ENCODE measurements around the gene CRISP3.
"Not testable (repeated sequence)": the region's sequence is repeated elsewhere in the genome, so short reads cannot be mapped to it uniquely, and the experiment has no call there.

Gene CRISP3

GRCh38 chr6:49744259-49744658, at the start of gene CRISP3:
Gene CRISP3 (minus strand): TSS chr6:49744388. CDS start chr6:49744367, 21 bp downstream.
- DNase-seq (ENCODE audit: low read depth): no peak

DNA sequence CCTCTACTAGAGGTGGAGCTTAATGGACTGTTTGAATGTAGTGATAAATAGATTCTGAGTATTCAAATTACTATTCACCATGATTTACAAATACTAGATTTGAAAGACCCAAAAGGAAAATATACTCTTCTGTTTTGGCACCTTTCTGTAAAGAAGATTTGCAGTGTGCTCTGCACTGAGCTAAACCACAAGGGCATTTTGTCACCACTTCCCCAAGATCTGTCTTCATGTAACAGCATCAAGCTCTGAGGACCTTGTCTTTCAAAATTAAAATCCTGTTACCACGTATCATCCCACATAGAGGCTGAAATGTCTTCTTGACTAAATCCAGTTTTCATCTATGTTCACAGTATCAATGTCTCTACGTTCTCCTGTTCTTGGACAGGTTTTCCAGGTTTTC, 46.2 kb upstream of the CRISP3 start:
- DNase-seq (ENCODE audit: low read depth): no peak

DNA sequence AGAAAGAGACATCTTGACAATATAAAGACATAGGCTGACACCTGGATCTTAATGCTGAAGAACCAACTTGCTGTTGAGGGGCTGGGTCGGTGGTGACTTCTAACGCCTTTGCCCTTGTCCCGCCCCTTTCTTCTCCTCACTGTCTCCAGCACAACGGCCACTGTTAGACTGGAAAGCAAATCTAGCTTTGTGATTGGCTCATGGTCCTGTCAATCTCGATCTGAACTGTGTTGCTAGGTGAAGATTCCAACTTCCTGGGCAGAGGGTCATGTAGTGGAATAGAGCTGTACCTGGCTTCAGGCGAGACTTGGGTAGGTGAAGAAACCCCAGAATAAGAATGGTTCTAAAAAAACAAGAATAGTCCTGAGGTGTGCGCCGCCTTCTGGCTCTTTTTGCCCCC, 43.0 kb upstream of the CRISP3 start, which contains the start of gene PGK2:
Gene PGK2, minus strand, starts transcription at position 110 of the 400 bp plus-strand sequence. Its CDS starts 98 bp downstream, at position 12.
- no peak for DNase-seq (ENCODE audit: low read depth)

GRCh38 chr6:49784272-49784671, 40.1 kb upstream of the CRISP3 start:
- DNase-seq (ENCODE audit: low read depth): no peak

GRCh38 chr6:49782725-49783124, 38.5 kb upstream of the CRISP3 start:
- DNase-seq (ENCODE audit: low read depth): no peak

DNA sequence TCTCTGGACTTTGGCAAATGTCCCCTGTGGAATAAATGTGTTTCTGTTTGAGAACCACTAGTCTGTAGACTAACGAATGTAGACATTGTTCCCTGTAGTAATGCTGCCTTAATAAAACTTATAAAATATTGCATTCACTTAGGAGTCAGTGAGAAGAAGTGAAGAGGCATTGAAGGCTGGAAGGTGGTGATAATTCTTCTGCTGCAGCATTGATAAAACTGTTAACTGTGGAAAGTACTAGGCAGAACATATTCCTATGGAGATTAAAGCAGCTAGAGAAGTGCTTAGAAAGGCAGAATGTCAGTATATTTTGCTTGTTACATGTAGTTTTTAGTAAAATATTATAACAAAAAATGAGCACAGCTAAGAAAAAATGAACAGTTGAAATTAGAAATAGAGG, 38.1 kb upstream of the CRISP3 start:
- DNase-seq (ENCODE audit: low read depth): no peak

DNA sequence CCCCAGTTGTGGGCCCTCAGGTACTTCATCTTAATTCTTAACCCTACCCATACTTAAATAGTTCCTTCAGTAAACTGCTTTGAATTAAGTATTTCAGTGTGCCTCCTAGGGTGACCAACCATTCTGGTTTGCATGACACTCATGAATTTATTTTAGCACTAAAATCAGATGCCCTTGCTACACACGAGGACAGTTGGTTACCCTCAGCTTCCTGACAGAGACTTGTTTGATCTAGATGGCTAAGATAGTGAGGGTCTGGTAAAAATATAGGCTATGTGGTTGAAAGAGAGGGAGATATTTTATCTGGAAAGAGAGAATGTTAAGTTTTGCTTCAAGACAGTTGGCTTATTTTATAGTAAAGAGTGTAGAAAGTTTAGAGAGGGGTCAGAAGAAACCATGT, 32.3 kb upstream of the CRISP3 start:
- no peak for DNase-seq (ENCODE audit: low read depth)

- DNase-seq (ENCODE audit: low read depth): no peak
These were observed 30.9 kb upstream of the CRISP3 start for GRCh38 chr6:49775043-49775442.

DNA sequence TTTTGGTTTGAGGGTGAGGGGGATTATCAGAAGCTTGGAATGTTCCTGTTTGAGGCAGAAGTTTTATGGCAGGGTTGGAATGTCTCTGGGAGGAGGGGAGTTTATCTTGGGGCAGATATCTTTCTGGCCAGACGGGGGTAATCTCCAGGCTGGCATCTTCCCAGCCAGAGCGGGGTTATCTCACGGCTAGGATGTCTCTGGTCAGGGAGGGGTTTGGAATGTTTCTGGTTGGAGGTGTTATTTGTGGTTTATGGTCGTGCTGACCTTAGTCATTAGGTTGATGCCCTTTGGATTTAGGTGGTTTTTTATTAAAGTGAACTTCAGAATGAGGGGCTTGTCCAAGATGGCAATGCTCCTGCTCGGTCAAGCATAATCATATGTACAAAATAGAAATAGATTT, 28.1 kb upstream of the CRISP3 start:
- no peak for DNase-seq (ENCODE audit: low read depth)

GRCh38 chr6:49766762-49767161, 22.6 kb upstream of the CRISP3 start:
- no peak for DNase-seq (ENCODE audit: low read depth)

GRCh38 chr6:49764571-49765236, 20.5 kb upstream of the CRISP3 start:
- DNase-seq (ENCODE audit: low read depth): no peak

DNA sequence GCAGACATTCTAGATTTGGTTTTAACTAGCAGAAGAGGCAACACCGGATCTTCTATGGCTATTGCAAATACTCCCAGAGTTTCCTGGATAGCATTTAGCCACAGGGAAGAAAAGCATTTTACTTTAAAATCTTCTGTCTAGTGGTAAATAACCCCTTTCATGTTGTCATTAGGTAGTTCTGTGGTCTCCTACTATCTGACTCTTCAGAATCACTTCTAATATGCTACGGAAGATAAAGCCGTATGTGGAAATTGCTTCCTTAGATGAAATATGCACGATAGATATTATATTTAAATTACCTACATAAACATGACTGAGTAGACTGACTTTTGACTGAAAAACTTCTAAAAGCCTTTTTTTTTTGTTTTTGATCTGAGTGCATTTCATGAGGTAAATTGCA, 759 bp downstream of the CRISP3 start:
- no peak for DNase-seq (ENCODE audit: low read depth)

- DNase-seq (ENCODE audit: low read depth): no peak
These were observed 4.8 kb downstream of the CRISP3 start for GRCh38 chr6:49739423-49739822.

DNA sequence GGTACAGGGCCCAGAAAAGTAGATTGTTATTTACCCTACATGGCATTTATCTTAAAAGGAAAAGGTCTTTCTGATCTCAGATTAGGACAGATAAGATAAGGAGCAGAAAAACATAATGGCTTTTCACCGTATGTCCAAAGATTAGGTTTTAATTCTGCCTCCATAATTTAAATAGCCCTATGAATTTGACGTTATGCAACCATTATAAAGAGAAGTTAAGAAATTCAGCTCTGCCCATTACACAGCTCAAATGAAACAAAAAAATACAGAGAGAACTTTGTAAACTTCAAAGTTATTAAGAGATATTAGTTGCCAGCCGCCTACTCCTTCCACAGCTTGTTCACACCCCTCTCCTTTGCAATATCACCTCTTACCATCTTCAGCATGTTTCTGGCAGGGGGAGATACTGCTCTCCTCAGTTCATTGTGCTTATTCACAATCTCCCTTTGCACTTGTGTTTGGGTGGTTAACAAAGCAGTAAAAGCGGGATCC, 8.1 kb downstream of the CRISP3 start:
- no peak for DNase-seq (ENCODE audit: low read depth)

DNA sequence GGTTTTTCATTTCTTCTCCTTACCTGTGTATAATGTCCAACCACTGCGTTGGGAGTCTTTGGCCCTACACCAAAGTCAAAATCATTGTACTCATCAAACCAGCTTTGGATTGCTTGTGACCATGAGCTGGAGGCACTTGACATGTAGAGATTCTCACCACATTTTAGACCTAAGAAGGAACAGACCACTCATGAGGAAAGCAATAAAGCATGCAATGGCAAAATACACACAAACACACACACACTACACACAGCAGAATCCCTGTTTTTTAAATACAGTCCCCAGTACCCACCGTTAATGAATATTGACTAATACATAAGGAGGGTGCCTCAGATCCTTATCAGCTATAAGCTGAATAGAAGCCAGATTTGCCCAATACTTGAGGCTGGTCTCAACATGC, 10.5 kb downstream of the CRISP3 start:
- DNase-seq (ENCODE audit: low read depth): no peak

DNA sequence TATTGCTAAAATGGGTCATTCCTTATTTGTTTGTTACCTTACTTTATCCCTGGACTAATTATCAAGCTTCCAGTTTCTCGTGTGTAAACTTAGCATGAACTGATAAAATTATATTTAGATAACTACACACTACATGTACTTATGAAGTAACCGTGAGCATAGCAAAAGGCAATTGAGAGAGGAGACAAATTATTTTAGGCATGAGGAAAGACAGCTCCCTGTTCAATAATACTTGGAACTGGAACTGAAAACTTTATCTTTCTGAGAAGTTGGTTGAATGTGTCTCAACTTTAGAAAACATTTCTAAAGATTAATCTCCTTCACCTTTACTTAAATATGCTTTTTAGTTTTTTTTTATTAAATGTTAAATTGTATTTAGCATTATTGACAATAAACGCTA, 11.4 kb downstream of the CRISP3 start:
- no peak for DNase-seq (ENCODE audit: low read depth)

DNA sequence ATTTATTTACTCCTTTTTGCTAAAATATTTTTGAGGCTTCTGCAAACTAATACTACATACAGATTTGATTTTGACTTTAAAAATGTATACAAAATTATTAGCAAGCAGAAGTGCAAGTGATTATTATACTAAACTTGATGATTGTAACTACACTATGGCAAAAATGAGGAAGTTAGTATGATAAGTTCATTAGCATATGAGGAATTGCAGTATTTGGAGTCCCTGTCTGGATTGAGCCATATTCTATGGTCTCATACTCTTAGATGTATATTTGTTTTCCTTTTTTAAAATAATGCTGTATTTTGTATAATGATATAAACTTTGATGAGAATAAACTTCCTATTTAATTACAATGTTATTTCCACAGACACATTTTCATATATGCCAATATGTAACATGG, 13.9 kb downstream of the CRISP3 start:
- no peak for DNase-seq (ENCODE audit: low read depth)

DNA sequence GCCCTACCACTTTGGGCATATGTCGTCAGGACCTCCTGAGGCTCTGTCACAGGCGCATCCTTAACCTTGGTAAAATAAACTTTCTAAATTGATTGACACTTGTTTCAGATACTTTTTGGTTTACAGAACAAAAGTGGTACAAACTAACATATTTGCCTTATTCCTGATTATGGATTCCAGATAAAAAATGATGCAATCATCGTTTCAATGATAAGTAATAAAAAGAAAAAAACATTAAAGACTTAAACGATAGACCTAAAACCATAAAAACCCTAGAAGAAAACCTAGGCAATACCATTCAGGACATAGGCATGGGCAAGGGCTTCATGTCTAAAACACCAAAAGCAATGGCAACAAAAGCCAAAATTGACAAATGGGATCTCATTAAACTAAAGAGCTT, 20.3 kb downstream of the CRISP3 start:
- not testable (repeated sequence) for DNase-seq (ENCODE audit: low read depth)

- no peak for DNase-seq (ENCODE audit: low read depth)
These were observed 22.9 kb downstream of the CRISP3 start for GRCh38 chr6:49721297-49721696.

GRCh38 chr6:49720372-49720771, 23.8 kb downstream of the CRISP3 start:
- DNase-seq (ENCODE audit: low read depth): no peak

DNA sequence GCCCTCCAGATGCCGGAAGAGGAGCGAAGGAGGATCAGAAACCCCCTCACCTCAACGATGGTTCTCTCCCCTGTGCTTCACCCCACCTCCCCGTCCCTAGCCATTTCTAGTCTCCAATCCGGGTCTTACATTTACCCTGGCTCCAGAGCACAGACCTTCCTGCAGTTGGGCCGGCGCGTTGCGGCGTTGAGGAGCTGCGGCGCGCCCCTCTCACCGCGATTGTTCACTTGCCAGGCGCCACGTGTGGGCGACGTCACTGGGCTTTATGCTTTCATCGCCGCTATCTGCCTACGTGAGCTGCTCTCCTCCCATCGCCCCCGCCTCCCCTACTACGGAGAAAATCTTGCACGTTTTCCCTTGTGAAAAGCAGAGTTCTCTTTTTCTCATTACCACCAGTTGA, 30.8 kb downstream of the CRISP3 start, which contains the start of gene CRISP2:
Gene CRISP2, minus strand, starts transcription at position 198 of the 400 bp plus-strand sequence. CDS start 4,347 bp downstream, outside the sequence.
- no peak for DNase-seq (ENCODE audit: low read depth)

DNA sequence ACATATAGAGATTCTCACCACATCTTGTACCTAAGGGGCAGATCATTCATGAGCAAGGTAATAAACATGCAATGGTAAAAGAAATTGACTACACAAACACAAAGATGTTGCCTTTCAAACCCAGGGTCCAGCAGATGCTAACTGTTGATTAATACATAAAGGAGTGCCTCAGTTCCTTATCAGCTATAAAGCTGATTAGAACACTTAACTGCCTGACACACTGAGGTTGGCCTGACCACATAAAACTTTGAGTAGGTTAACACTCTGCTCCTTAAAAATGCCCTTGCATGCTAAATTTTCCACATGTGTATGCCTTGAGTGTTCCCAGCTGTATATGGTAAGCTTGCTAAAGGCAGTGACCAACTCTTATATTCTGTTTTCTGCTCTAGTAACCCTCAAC, 45.7 kb downstream of the CRISP3 start:
- DNase-seq (ENCODE audit: low read depth): no peak

DNA sequence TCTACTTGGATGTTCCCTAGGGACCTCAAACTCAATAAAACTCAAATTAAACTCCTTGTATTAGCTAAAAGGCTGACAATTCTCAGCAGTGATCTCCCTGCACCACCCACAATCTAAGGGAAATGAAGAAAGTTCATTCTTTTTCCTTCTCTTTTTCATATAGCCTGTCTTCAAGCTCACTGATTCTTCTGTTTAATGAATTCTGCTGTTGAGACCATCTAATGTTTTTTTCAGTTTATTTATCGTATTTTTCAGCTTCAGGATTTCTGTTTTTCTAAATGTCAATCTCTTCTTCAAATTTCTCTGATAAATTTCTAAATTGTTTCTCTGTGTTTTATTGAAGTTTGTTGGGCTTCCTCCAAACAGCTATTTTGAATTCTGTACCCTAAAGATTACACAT, 50.7 kb downstream of the CRISP3 start:
- no peak for DNase-seq (ENCODE audit: low read depth)

DNA sequence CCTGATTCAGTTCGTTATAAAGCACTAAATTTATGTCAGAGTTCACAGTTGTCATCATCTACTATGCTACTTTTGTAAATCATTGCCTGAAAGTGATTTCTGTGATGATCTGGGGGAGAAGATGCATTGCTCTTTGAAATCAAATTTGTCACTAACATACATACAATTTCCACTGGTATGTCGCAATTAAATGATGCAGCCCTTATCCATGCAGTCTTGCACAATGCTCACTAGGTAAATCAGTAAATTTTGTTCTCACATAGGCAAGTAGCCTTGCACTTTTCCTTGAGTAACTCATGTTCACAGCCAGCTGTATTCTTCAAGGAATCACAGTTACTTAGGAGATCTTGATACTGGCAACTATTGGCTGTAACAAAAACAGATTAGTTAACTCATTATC, 51.7 kb downstream of the CRISP3 start:
- no peak for DNase-seq (ENCODE audit: low read depth)

All from fibroblast of gingiva (primary cell).